Lung (tissue), 12 donors: ENCODE data around the gene CHERP. TPM values are rescaled to one million over a fixed set of nuclear protein-coding genes. Genes with fewer than 3 reads are reported as not detected.

Experiments
- ATAC-seq: fragments of 200-7000 bp; cut with Tn5 transposase; one replicate; pipeline ENCODE4 v1.9.1; 2020; ENCODE audit warnings: moderate number of reproducible peaks; ENCODE audit not compliant: insufficient read depth, low FRiP score
- DNase-seq, 3 donors: peaks; one replicate each; pipeline ENCODE4 v3.0.0-alpha.2; 2013 to 2017
- H3K27ac ChIP-seq, 2 donors: one replicate each; pipeline ENCODE4 v1.5.1; 2013; ENCODE audit warnings: mild to moderate bottlenecking in 2 of 2, moderate library complexity in 2 of 2, control low read depth in 1 of 2, inconsistent platforms in 1 of 2, low read depth in 1 of 2, low read length in 1 of 2
- H3K27me3 ChIP-seq, 3 donors: one replicate each; pipeline ENCODE4 v1.5.1; 2013; ENCODE audit warnings: low read length in 2 of 3; ENCODE audit not compliant: control insufficient read depth in 3 of 3, insufficient read depth in 3 of 3
- H3K36me3 ChIP-seq, 4 donors: one replicate each; pipeline ENCODE4 v1.5.1; 2013; ENCODE audit warnings: low read length in 4 of 4, mild to moderate bottlenecking in 1 of 4, moderate library complexity in 1 of 4; ENCODE audit not compliant: control insufficient read depth in 4 of 4, insufficient read depth in 4 of 4
- H3K4me1 ChIP-seq, 5 donors: one replicate each; pipeline ENCODE4 v1.5.1; 2013; ENCODE audit warnings: low read length in 5 of 5, mild to moderate bottlenecking in 2 of 5, moderate library complexity in 1 of 5; ENCODE audit not compliant: control insufficient read depth in 5 of 5, insufficient read depth in 5 of 5
- H3K4me3 ChIP-seq: one replicate; pipeline ENCODE4 v1.5.1; 2013; ENCODE audit warnings: mild to moderate bottlenecking, control low read depth, moderate library complexity
- H3K9ac ChIP-seq, 2 donors: one replicate each; pipeline ENCODE4 v1.5.1; 2013; ENCODE audit warnings: low read length in 2 of 2, control low read depth in 1 of 2; ENCODE audit not compliant: insufficient read depth in 1 of 2
- H3K9me3 ChIP-seq, 4 donors: one replicate each; pipeline ENCODE4 v1.5.1; 2013; ENCODE audit warnings: low read length in 3 of 4, mild to moderate bottlenecking in 1 of 4, moderate library complexity in 1 of 4; ENCODE audit not compliant: control insufficient read depth in 4 of 4, insufficient read depth in 3 of 4
- WGBS, 2 donors: extraction: QIAGEN DNeasy Blood & Tissue Kit; methylation state at CpG; one replicate each; pipeline ENCODE4 v1.1.7; 2013; 5-methylcytosine and 5-hydroxymethylcytosine counted together
- polyA plus RNA-seq, 2 donors: library from polyadenylated mRNA; stranded (reverse); fragments of 200-250 nt; gene quantifications; one replicate each; pipeline ENCODE4 v1.2.1, GENCODE V29; 2013
- total RNA-seq, 2 donors: library from RNA; depleted of rRNA in 1 of 2; stranded (reverse); fragments of >200 nt in 1 of 2; gene quantifications; one replicate each; pipeline ENCODE4 v1.2.1, GENCODE V29; 2014 to 2021
- TF ChIP-seq, protein P1 (sequence below): IDR thresholded peaks from 2 replicates; pipeline ENCODE4 v1.5.1; 2012; ENCODE audit warnings: mild to moderate bottlenecking; ENCODE audit errors: control extremely low read depth, extremely low read depth
- donor health status: control.
- donor health status: control.
- donor health status: Bipolar disorder and iron deficiency.
- donor health status: healthy.
- donor health status: DM: yes; HTN: yes; CAD: no.

CHERP gene
- total and polyA plus RNA-seq, 4 donors, result 19.5 to 30.9 (median 23.3) TPM

DNA sequence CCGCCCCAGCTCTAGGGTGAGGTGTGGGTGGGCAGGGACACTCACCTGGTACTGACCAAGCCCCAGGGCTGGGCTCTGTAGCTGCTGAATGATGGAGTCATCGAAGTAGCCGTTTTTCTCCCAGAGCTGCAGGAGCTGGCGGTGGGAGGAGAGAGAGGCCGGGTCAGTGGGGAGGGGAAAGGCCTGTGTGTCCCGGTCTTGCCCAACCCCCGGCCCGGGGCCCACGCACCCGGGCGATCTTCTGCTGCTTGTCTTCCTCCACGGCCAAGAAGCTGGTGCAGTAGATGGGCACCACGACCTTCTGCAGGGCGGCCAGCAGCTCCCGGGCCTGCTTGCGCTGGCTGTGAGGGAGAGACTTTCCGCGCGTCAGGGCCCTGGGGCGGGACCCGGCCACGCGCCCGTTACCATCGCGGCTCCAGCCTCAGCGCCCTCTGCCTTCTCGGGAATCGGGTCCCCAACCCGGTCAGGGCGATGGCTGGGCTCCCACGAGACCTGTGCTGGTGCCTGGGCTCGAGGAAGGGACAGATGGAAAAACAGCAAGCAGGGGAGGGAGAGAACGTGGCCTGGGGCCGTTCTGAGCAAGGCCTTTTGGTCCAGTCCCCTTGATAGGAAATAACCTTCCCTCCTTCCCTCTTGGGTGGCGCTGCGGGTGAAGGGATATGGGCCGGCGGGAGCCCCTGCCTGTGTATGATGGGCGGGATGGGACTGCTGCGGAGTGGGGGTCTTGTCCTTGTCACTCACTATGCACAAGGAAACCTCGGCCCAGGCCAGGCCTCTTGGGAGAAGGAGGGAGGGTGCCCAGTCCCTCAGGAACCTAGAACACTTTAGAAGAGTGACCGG, 11.5 kb downstream of the CHERP start:
- H3K9me3 ChIP-seq, result no peaks in the 10 kb centered on the region
- H3K36me3 ChIP-seq, result peaks cover 21 to 81% (median 51%) of the 10 kb centered on the region in 4 donors
- H3K9ac ChIP-seq, result no peak overlapping the region
- H3K4me1 ChIP-seq, result no peaks in the 10 kb centered on the region
- no peak for ATAC-seq
- no peak overlapping the region for H3K27ac ChIP-seq
- H3K4me3 ChIP-seq, result no peak overlapping the region
- 96% methylated on average over 43 of the region's 43 CpGs for WGBS, 2 donors
- TF ChIP-seq, protein P1, sequence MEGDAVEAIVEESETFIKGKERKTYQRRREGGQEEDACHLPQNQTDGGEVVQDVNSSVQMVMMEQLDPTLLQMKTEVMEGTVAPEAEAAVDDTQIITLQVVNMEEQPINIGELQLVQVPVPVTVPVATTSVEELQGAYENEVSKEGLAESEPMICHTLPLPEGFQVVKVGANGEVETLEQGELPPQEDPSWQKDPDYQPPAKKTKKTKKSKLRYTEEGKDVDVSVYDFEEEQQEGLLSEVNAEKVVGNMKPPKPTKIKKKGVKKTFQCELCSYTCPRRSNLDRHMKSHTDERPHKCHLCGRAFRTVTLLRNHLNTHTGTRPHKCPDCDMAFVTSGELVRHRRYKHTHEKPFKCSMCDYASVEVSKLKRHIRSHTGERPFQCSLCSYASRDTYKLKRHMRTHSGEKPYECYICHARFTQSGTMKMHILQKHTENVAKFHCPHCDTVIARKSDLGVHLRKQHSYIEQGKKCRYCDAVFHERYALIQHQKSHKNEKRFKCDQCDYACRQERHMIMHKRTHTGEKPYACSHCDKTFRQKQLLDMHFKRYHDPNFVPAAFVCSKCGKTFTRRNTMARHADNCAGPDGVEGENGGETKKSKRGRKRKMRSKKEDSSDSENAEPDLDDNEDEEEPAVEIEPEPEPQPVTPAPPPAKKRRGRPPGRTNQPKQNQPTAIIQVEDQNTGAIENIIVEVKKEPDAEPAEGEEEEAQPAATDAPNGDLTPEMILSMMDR, result no peak
- DNase-seq, result no peak
- no peaks in the 10 kb centered on the region for H3K27me3 ChIP-seq

DNA sequence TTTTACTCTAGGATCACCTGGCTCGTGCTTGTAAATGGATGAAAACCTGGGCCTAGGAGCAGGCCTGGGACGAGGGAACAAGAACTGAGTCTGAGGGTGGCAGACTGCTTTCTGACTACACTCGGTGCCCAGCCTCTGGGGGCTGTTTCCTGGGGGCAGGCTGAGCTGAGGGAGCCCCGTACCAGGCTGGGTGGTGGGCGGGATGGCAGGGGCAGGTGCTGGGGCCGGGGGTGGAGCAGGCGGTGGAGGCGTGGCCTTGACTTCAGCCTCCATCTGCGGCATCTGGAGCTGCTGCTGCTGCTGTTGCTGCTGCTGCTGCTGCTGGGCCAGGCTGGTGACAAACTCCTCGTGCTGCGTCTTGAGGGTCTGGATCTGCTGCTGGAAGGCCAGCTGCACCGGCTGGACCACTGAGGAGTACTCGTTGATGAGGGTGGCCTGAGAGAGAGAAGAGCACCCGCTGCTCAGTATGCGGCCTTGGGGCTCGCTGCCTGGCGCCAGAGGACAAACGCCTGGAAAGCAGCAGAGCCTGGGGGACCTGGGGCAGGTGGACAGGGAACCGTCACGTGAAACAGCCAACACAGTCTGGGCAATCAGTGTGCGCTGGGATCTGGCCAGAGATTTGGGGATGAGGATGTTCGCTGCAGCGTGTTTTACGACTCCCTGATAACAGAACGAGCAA, 12.6 kb downstream of the CHERP start:
- Histone ChIP-seq H3K9me3 (no peaks in the 10 kb centered on the region), H3K4me1 (no peaks in the 10 kb centered on the region), H3K4me3 (no peak overlapping the region), H3K9ac (no peak overlapping the region), H3K27ac (no peak overlapping the region), H3K36me3 (peaks cover 25 to 84% (median 50%) of the 10 kb centered on the region in 4 donors), H3K27me3 (no peaks in the 10 kb centered on the region)
- WGBS, 2 donors, result 92 to 93% methylated on average over 25 of the region's 25 CpGs
- ATAC-seq (no peak), DNase-seq (no peak)
- TF ChIP-seq, protein P1, result no peak

DNA sequence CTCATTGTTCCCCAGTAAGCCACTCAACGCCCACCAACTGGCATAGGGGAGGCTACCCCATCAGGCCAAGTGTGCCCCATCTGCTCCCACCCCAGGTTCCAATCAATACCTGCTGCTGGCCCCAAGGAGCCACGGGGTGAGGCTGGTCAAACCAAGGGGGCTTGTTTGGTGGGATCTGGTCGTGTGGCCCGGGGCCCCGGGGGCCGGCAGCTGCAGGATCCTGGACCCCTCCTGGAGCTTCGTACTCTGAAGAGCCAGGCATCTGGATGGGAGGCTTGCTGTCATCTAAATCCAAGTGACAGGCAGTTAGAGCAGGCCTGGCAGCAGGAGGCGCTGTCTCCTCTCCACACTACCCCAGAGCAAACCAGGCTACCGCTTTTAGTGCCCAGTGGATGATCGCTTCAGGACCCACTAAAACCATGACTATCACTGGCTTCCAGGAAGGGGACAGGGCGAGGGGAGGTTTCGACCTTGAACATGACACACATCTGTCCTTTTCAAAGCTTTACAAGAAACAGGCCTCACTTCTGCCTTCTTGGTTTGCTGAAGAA, 14.2 kb downstream of the CHERP start:
- no peak overlapping the region for H3K4me3 ChIP-seq
- ATAC-seq, result no peak
- H3K9ac ChIP-seq, result no peak overlapping the region
- no peak overlapping the region for H3K27ac ChIP-seq
- no peak for DNase-seq
- 94 to 95% methylated on average over 12 of the region's 12 CpGs for WGBS, 2 donors
- H3K4me1 ChIP-seq, result no peaks in the 10 kb centered on the region
- H3K9me3 ChIP-seq, result no peaks in the 10 kb centered on the region
- TF ChIP-seq, protein P1, result no peak
- H3K36me3 ChIP-seq, result peaks cover 27 to 86% (median 48%) of the 10 kb centered on the region in 4 donors
- H3K27me3 ChIP-seq, result no peaks in the 10 kb centered on the region
